Breast epithelium (tissue), 3 donors: ENCODE measurements around the gene CRYAB.
"Not testable (repeated sequence)": the region's sequence is repeated elsewhere in the genome, so short reads cannot be mapped to it uniquely, and the experiment has no call there.

Experiments used
- POLR2AphosphoS5 ChIP-seq, 3 donors: sonication (generic); formaldehyde crosslinking; IDR thresholded peaks; one replicate each; pipeline ENCODE4 v1.6.1; 2017; ENCODE audit warnings: antibody characterized with exemption in 3 of 3
- TF ChIP-seq, protein P1 (sequence below), 3 donors: fragments of 450-650 bp; IDR thresholded peaks; one replicate each; pipeline ENCODE4 v1.5.1; 2016 to 2017; ENCODE audit warnings: antibody characterized with exemption in 3 of 3, mild to moderate bottlenecking in 3 of 3, moderate library complexity in 3 of 3

DNA sequence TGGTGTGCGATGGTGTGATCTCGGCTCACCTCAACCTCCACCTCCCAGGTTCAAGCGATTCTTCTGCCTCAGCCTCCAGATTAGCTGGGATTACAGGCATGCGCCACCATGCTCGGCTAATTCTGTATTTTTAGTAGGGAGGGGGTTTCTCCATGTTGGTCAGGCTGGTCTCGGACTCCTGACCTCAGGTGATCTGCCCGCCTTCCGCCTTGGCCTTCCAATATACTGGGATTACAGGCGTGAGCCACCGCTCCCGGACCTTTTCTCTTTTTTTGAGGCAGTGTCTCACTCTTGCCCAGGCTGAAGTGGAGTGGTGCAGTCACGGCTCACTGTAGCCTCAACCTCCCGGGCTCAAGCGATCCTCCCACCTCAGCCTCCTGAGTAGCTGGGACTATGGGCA, 21.6 kb upstream of the CRYAB start:
- TF ChIP-seq, protein P1, sequence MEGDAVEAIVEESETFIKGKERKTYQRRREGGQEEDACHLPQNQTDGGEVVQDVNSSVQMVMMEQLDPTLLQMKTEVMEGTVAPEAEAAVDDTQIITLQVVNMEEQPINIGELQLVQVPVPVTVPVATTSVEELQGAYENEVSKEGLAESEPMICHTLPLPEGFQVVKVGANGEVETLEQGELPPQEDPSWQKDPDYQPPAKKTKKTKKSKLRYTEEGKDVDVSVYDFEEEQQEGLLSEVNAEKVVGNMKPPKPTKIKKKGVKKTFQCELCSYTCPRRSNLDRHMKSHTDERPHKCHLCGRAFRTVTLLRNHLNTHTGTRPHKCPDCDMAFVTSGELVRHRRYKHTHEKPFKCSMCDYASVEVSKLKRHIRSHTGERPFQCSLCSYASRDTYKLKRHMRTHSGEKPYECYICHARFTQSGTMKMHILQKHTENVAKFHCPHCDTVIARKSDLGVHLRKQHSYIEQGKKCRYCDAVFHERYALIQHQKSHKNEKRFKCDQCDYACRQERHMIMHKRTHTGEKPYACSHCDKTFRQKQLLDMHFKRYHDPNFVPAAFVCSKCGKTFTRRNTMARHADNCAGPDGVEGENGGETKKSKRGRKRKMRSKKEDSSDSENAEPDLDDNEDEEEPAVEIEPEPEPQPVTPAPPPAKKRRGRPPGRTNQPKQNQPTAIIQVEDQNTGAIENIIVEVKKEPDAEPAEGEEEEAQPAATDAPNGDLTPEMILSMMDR (IDR thresholded peaks at IDR 0.05) = not testable (repeated sequence)
- TF ChIP-seq POLR2AphosphoS5 (IDR thresholded peaks at IDR 0.05) = not testable (repeated sequence)
